ENCODE measurements around the gene RAD23A. TPM values are rescaled to one million over a fixed set of nuclear protein-coding genes. Genes with fewer than 3 reads are reported as not detected.

RAD23A gene
- total RNA-seq, 1 donor from 2014 or later = 40.6 TPM

DNA sequence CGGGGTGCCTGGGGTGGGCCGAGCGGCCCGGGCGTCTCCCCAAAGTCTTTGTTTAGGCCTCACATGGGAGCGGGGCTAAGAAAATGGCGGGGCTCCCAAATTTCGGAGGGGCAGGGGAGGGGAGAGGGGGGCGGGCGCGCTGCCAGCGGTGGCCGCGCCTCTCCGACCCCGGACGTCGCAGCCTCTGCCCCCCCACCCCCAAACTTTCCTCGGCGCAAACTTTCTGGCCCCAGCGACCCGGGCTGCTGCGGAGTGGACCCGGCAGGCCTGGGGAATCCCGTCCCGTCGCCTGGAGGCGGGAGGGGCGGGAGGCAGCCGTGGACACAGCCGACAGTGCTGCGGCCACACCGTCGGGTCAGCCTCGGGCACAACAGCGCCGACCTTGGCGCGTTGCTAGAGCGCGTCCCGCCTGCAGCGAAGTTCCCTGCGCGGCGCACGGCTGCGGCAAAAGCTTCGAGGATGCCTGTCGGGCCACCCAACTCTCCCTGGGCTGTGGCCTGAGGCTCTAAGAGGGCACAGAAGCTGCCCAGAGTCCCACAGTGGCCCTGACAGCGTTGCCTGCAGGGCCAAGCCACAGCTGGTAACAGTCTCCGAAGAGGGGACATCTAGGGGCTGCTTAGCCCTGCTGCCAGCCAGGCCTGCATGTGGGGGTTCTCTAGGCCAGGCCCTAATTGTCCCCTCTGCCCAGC is 50.9 kb downstream of the RAD23A start:
- Mint-ChIP-seq H3K36me3 (ENCODE audit: low read depth, unreplicated experiment) (peaks cover 11% of the 10 kb centered on the region), H3K27me3 (ENCODE audit: low read depth, unreplicated experiment) (peaks cover 77% of the 10 kb centered on the region), H3K27ac (ENCODE audit: unreplicated experiment) (no peak overlapping the region), H3K9me3 (ENCODE audit: unreplicated experiment) (peaks cover 6% of the 10 kb centered on the region), H3K4me3 (ENCODE audit: unreplicated experiment) (peak overlapping the region; percentile 73), H3K4me1 (ENCODE audit: low read depth, unreplicated experiment) (no peaks in the 10 kb centered on the region)
- Histone ChIP-seq H3K4me1 (ENCODE audit: insufficient read depth, low read length) (peaks cover 24% of the 10 kb centered on the region), H4K20me1 (ENCODE audit: insufficient read depth, low read length) (peaks cover 43% of the 10 kb centered on the region), H2AFZ (ENCODE audit: low read depth, low read length) (peak overlapping the region; percentile 75), H3K9ac (ENCODE audit: low read length) (peak overlapping the region; percentile 87), H3K9me3 (ENCODE audit: insufficient read depth, low read depth, low read length) (no peaks in the 10 kb centered on the region), H3K27me3 (ENCODE audit: insufficient read depth, low read length) (no peaks in the 10 kb centered on the region), H3K4me3 (ENCODE audit: insufficient read depth, low read depth, low read length) (peak overlapping the region; percentile 72), H3K36me3 (ENCODE audit: insufficient read depth, low read length) (peaks cover 5% of the 10 kb centered on the region), H3K4me2 (ENCODE audit: low read length) (peak overlapping the region; percentile 86), H3K79me2 (ENCODE audit: insufficient read depth, low read length) (peaks cover 60% of the 10 kb centered on the region), H3K27ac (ENCODE audit: low read depth, low read length) (peak overlapping the region; percentile 63)
- DNase-seq (ENCODE audit: low read depth) (no peak), FAIRE-seq (no peak)
- no peak for TF ChIP-seq EZH2 (IDR thresholded peaks at IDR 0.05; ENCODE audit: insufficient read depth, low read length)
- TF ChIP-seq, protein P1, sequence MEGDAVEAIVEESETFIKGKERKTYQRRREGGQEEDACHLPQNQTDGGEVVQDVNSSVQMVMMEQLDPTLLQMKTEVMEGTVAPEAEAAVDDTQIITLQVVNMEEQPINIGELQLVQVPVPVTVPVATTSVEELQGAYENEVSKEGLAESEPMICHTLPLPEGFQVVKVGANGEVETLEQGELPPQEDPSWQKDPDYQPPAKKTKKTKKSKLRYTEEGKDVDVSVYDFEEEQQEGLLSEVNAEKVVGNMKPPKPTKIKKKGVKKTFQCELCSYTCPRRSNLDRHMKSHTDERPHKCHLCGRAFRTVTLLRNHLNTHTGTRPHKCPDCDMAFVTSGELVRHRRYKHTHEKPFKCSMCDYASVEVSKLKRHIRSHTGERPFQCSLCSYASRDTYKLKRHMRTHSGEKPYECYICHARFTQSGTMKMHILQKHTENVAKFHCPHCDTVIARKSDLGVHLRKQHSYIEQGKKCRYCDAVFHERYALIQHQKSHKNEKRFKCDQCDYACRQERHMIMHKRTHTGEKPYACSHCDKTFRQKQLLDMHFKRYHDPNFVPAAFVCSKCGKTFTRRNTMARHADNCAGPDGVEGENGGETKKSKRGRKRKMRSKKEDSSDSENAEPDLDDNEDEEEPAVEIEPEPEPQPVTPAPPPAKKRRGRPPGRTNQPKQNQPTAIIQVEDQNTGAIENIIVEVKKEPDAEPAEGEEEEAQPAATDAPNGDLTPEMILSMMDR (IDR thresholded peaks at IDR 0.05; ENCODE audit: insufficient read depth, low read depth, low read length) = no peak

DNA sequence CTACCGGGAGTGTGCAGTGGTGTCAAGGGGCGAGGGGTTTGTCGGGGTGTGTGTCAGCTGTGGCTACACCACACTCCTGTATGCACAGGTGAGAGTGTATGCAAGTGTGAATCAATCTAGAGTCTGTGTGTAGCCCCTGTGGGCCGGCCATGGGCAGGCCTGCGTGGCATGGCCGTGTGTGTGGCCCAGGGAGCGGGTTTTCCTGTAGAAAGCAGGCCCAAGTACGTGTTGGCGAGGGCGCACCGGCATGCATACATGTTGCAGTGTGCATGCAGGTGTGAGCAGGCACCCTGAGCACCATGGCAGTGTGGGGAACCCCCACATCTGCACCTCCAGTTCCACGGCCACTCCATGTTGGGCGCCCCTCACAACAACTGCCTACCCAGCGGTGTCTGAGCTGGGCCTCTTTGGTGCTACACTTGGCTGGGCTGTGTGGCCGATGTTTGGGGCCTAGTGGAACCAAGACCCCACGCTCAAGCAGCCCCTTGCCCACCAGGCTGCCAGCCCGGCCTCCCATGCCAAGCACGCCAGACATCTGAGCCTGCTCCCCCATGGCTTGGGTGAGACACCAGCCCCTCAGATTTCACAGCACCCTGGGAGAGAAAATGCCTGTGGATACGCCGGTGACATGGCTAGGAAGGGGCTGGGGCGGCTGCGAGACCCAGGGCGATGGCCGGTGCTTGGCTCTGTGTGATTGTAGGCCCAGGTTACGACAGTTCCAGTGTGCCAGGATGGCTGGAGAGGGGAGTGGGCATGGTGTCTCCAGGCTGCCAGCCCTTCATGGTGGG is 51.7 kb downstream of the RAD23A start:
- Mint-ChIP-seq H3K27ac (ENCODE audit: unreplicated experiment) (no peak overlapping the region), H3K9me3 (ENCODE audit: unreplicated experiment) (peaks cover 5% of the 10 kb centered on the region), H3K4me1 (ENCODE audit: low read depth, unreplicated experiment) (no peaks in the 10 kb centered on the region), H3K36me3 (ENCODE audit: low read depth, unreplicated experiment) (peaks cover 11% of the 10 kb centered on the region), H3K27me3 (ENCODE audit: low read depth, unreplicated experiment) (peaks cover 71% of the 10 kb centered on the region), H3K4me3 (ENCODE audit: unreplicated experiment) (peak overlapping the region; percentile 73)
- DNase-seq (ENCODE audit: low read depth) = no peak
- Histone ChIP-seq H3K27ac (ENCODE audit: low read depth, low read length) (no peak overlapping the region), H2AFZ (ENCODE audit: low read depth, low read length) (no peak overlapping the region), H3K27me3 (ENCODE audit: insufficient read depth, low read length) (no peaks in the 10 kb centered on the region), H3K79me2 (ENCODE audit: insufficient read depth, low read length) (peaks cover 68% of the 10 kb centered on the region), H3K9ac (ENCODE audit: low read length) (peak overlapping the region; percentile 87), H3K4me1 (ENCODE audit: insufficient read depth, low read length) (peaks cover 28% of the 10 kb centered on the region), H3K9me3 (ENCODE audit: insufficient read depth, low read depth, low read length) (no peaks in the 10 kb centered on the region), H3K4me2 (ENCODE audit: low read length) (peak overlapping the region; percentile 86), H3K4me3 (ENCODE audit: insufficient read depth, low read depth, low read length) (peak overlapping the region; percentile 72), H3K36me3 (ENCODE audit: insufficient read depth, low read length) (peaks cover 5% of the 10 kb centered on the region), H4K20me1 (ENCODE audit: insufficient read depth, low read length) (peaks cover 50% of the 10 kb centered on the region)
- TF ChIP-seq, protein P1 (IDR thresholded peaks at IDR 0.05; ENCODE audit: insufficient read depth, low read depth, low read length) = no peak
- TF ChIP-seq EZH2 (IDR thresholded peaks at IDR 0.05; ENCODE audit: insufficient read depth, low read length) = no peak
- no peak for FAIRE-seq

All from astrocyte (in vitro differentiated cells and primary cell).